Endothelial cell of hepatic sinusoid (primary cell): ENCODE results near the gene LAMA4.

Experiments used
- in situ Hi-C: cut with HindIII; loops from 2 replicates; pipeline ENCODE4 v1.10.0; 2017; ENCODE audit warnings: low sequenced_read_pairs

LAMA4 gene

DNA sequence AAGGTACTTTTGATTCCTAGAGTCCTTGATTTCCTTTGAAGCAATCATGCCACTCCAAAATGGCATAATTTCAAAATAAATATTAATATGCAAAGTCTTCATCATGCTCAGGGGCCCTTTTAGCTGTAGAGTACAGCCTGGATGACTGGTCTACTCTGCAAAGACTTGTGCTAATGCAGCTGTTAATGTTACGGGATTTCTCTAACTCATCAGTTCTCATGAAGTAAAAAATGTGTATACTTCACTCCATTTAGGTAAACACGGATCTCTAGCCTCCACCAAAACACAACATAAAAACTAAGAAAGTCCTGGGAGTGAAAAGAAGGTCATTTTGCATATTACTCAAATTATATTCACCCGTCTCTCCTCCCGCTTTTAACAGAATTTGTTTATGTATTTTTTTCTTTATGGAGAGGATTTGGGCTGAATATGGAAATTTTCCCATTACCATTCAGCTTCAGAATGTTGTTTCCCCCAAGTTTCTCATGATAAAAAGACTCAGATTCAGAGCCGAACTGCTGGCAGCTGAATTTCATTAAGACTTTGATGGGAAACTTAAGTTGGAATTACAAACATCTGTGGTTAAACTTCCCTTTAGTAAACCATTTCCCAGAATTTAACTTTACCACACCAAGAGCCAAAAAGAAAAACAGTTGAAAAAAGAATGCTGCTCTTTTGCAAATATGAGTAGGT, 8.7 kb downstream of the LAMA4 start:
- in situ Hi-C loops, result no loop called here

DNA sequence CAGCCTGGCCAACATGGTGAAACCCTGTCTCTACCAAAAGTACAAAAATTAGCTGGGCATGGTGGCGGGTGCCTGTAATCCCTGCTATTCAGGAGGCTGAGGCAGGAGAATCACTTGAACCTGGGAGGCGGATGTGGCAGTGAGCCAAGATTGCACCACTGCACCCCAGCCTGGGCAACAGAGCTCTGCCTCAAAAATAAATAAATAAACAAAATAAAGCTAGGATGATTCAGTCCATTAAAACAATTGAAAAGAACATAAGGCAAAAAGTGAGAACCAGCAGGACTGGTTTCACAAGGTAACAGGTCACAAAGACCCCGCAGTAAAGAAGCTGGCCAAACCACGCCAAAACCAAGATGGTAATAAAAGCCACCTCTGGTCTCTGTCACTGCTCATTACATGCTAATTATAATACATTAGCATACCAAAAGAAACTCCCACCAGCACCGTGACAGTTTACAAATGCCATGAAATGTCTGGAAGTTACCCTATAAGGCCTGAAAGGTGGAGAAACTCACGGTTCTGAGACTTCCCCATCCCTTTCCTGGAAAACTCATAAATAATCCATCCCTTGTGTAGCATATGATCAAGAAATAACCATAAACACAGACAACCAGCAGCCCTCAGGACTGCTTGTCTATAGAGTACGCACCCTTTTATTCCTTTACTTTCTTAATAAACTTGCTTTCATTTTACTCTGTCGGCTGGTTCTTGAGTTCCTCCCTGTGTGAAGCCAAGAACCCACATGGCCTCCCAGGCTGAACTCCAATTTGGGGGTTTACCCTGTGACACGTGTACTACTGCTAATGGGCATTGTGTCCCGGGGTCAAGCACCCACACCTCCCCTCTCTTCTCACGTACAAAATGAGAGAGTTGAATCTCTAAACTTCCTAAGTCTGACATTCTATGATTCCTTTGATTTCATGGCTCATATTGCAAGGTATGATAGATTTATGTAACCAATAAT, 10.2 kb downstream of the LAMA4 start:
- in situ Hi-C loops, result no loop called here

DNA sequence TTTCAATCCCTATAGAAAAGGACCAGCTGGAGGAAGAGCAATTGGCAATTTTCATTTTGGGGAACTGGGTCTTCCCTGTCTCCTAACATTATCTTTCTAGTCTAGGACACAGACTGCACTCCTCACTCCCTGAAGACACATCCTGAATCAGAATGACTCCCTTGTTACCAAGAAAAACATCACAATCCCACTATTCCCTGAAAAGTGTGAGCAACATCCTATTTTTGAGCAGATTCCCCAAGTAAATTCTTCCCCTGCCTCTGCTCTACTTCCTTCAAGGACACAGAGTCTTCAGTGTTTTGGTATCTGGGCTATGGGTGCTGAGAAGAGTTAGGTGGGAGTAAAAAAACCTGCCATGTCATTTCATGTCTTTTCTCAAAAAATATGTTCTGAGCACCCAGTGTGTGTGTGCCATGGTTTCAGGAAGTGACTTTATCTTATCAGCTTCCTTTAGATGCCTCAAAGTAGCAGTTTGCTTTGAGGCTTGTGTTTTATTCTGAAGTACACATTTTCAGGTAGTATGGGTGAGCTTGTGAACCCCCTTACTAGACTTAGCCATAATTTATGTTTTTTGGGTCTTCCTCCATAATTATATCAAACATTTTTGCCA, 12.4 kb downstream of the LAMA4 start:
- in situ Hi-C loops, result no loop called here

DNA sequence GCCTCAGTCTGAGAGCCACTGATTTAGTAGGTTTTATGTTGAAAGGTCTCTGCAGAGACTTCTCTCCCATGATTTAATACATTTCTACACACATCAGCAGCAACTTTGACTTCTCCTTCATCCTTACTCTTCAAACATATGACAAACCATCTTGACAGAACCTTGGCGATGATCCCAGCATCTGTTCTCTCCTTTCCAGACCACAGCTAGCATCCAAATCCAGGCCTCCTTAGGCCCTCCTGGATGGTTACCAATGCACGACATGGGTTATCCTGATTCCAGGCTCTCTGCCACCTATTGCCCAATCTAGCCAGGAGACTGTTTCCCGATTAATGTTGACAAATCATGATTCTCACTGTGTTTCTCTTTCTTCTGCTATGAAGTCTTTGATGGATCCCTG, 16.8 kb downstream of the LAMA4 start:
- in situ Hi-C loops, result no loop called here

DNA sequence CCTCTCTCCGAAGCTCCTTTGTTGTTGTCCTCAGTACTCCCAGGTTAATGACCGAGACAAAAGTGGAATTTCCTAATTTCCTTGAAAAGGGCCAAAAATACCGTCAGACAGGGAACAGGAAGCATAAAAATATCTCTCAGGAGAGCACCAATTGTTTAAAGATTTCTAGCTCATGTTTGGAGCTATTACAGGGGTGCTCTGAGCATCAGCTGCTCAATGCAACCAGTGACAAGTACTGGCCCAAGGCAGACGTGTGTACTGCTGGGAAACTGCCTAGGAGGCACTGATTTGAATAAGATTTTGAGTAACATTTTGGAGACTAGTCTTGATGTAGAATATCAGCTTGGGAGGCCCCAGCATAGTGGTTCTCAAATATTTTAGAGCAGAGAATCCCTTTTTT, 17.3 kb downstream of the LAMA4 start:
- in situ Hi-C loops, result no loop called here

DNA sequence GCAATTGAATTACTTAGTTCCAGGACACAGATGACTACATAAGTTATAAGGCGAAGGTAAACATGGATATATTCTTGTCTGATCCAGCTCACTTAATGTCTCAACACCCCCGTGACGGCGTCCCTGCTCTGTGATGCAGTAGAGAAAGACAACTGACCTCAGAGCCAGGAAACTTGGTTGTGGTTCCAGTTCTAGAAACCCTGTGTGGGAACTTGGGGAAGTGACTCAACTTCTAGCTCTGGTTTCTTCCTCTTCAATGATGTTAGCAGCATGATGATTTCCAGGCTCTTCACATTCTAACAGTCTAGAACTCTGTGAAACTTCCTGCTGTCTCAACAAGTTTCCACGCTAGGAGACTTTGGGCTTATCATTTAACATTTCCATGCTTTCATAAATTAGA, 18.4 kb downstream of the LAMA4 start:
- in situ Hi-C loops, result no loop called here

DNA sequence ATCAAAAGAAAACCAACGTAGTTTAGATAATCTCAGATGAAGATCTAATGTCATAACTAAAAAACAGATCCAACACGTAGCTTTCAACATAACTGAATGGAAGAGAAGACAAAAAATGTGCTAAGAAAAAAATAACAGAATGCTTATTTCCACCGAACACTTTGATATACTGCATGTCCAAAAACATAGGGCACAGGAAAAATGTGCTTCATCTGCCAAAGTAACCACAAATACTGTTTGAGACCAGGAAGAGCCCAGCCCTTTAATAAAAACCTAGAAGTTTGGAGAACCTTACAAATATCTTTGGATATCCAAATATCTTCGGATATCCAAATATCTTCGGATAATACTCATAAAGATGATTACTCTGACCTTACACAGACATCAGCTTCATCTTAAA, 19.8 kb downstream of the LAMA4 start:
- in situ Hi-C loops, result loop anchor here (5.0 kb wide), 1 partner anchor 58 kb away; no protein-coding TSS in a partner anchor

DNA sequence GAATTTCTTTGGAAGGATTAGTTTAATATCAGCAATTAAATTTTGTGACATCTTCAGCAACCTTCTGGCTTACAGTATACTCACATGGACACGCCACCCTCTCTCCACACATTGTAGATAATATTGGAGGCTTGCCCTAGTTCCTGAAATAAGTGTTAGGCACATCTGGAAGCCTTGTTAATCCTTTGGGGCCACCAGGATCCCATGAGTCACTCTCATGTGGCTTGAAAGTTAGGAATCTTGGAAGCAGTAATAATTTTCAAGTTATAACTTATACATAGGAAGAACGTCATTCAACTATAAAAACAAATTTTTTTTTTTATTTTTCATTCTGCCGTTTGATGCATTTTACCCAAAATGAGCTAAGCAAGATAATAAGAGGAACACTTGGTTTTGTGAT, 20.5 kb downstream of the LAMA4 start:
- in situ Hi-C loops, result loop anchor here (5.0 kb wide), 1 partner anchor 58 kb away; no protein-coding TSS in a partner anchor

DNA sequence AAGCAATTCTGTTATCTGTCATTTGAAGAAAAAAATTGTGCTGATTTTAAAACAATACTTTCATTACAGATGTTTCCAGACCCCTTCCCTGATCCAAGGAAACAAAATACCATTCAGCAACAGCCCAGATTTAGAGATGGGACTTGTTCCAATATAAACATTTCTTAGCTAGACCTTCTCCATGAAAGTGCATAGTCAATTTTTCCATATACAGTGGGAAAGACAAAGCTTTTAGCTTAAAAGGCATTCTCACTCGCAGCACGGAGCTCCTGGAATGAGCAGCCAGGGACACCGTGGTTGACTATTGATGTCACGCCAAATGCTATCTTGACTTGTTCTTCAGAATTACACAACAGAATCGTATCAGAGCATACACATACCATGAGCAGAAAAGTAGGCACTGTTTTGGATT, 21.5 kb downstream of the LAMA4 start:
- in situ Hi-C loops, result loop anchor here (5.0 kb wide), 1 partner anchor 59 kb away; no protein-coding TSS in a partner anchor

DNA sequence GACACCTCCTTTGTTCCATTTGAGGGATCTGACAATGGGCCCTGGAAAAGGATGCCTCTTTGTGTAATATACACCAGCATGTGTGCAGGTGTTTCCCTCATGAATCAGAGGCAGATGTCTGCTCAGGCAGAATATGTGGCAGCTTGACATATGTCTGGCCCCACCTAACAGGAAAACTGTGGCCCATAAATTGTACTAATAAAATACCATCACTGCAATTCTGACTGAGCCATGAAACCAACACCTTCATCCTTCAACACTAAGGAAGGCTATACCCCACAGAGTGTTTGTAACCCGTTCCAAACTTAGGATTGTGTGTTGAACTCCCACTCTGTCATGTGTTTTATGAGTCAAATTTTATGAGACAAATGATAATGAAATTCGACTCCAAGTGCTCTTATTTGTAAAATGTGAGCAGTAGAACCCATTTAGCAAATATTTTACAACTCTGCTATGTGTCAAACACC, 22.7 kb downstream of the LAMA4 start:
- in situ Hi-C loops, result loop anchor here (5.0 kb wide), 1 partner anchor 61 kb away; no protein-coding TSS in a partner anchor

DNA sequence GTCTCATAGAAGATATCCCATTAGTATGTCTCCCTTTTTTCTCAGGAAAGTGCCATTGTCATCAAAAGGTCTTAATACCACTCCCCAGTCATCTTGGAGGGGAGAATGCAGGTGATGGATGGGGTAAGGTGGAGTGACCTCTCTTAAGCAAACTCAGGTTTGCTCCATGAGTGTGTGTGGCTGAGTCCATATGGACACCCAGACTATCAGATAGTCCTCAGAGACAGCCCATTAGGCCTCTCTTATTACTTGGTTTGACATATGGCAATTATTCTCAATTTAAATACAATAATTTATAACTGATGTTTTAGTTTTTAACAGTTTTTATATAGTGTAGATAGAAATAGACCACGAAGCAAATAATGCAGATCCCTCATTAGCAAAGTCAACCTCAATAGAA, 23.2 kb downstream of the LAMA4 start:
- in situ Hi-C loops, result loop anchor here (5.0 kb wide), 1 partner anchor 61 kb away; no protein-coding TSS in a partner anchor

DNA sequence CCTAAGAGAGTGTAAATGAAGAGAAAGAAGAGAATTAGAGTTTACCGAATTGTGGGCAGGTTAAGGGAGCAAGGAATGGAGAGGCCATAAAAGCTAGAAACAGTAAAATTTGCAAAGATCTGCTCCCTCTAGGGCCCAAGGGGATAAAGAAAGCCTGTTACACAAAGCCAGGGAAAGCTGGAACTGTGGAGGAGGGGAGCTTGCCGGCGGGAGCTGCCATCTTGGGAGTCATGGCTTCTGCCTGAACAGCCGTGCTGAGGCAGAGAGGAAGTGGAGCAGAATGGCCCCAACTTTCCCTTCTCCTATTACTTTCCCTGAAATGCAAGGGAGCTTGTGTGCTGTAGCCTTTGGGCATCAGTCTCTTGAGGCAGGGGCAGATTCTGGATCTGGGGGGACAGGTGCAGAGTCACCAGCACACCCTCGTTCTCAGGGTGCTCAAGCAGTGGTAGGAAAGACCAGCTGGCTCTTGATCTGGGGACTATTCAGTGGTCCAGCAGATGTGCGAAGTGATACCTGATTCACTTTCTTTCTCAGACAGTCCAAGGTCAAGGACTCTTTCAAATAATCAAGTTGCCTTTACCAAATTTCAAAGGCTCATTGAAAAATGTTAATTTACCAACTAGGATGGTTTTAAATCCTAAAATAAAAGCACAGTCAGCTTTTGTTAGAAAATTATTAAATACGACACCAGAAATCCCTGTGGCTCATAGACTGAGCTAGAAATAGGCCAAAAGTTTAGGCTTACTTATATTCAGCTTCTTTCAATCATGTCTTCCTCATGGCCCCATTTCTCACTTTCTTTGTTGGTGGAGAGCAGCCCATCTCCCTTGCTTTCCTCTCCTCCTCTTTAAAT, 25.7 kb downstream of the LAMA4 start:
- in situ Hi-C loops, result no loop called here

DNA sequence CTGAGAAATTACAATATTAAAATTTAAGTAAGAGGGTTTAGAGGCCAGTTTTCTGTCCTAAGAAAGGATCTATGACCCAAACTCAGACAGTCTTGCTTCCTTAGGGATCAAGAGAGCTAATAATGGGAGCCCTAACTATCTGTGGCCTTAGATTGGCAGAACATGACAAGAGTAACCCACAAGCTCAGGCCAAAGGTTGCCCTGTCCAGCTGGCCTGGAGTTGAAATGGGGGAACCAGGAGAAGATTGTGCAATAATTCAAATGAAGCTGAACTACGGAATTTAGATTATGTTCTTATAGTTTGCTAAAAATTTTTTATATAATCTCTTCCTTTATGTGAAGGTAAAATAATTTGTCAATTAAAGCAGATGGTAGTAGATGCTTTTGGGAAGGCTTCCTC, 26.4 kb downstream of the LAMA4 start:
- in situ Hi-C loops, result no loop called here

DNA sequence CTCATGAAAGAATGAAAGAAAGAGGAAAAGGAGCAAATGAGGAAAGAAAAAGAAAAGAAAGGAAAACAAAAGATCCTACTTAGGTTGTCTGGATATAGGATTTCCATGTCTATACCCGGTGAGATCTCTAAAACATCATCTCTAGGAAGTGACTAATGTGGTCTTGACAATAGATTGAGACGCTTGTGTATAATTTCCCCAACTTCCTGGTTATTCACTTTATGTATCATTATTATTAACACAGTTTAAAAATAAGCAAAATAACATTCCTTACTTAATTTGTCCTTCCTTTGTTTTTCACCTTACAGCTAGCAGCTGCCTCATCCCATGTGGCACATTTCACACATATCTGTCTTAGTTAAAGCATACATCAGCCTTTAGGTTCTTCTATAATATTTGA, 27.0 kb downstream of the LAMA4 start:
- in situ Hi-C loops, result no loop called here

DNA sequence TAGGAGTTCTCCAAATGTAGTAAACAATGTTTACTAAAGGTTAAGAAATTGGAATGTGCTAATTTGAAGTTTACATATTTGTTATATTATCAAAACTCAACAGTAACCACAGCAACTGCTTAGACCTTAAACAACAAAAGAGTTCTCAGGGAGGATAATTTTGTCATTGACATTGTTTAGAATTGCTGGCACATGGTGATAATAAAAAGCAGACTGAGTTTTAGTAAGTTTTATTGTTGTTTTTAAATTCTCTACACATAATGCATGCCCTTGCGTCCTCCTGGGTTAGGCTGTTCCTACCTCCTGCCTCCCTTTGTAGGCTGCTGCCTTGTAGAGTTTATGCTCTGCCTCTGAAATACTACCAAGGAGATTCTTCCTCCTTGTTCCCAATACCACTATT, 28.7 kb downstream of the LAMA4 start:
- in situ Hi-C loops, result no loop called here

DNA sequence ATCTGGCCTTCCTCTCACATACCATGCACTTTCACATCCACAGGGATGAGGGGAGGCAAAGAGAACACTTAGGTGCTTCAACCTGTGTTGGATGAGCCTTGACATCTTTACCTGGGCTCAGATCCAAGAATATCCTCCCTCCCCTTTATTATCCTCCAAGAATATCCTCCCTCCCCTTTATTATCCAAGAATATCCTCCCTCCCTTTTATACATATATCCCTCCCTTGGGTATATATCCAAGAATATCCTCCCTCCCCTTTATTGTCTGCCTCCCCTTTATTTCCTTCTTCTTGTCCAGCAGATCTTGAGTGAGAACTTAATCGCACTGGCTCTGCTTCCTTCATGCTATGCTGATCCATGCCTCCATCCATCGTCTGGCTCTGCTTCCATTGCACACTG, 30.3 kb downstream of the LAMA4 start:
- in situ Hi-C loops, result no loop called here

DNA sequence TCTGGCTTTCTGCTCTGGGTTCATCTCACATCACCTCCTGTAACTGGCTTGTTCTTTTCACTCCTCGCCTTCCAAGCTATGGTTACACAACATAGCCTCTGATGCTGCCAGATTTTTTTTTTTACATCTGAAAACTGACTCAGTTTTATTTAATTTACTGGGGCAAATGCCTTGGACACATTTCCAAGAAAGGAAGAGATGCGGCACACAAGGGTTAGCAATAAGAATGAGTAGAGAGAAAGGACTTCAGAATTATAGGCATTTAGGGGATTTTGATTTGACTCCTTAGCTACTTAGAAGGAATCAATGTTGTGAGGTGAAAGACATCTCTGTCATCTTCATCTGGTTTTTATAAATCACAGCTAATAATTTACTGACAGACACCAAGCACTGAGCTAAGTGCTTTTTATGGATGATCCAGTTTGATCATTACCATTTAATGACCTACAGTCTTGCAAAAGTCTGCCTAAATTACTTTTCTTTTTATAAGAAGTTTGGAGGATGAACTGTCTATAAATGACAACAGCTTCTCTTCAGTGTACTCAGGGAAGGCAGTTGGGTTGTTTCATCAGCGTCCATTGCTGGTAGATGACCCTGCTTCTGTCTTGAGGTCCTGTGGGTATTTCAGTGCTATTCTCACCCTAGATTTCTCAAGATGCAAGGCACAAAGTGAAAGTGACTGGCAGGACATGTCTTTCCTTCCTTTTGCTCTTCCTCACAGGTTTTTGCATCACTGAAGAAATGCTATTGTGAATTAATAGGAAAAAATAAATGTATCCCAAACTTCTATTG, 31.1 kb downstream of the LAMA4 start:
- in situ Hi-C loops, result no loop called here

DNA sequence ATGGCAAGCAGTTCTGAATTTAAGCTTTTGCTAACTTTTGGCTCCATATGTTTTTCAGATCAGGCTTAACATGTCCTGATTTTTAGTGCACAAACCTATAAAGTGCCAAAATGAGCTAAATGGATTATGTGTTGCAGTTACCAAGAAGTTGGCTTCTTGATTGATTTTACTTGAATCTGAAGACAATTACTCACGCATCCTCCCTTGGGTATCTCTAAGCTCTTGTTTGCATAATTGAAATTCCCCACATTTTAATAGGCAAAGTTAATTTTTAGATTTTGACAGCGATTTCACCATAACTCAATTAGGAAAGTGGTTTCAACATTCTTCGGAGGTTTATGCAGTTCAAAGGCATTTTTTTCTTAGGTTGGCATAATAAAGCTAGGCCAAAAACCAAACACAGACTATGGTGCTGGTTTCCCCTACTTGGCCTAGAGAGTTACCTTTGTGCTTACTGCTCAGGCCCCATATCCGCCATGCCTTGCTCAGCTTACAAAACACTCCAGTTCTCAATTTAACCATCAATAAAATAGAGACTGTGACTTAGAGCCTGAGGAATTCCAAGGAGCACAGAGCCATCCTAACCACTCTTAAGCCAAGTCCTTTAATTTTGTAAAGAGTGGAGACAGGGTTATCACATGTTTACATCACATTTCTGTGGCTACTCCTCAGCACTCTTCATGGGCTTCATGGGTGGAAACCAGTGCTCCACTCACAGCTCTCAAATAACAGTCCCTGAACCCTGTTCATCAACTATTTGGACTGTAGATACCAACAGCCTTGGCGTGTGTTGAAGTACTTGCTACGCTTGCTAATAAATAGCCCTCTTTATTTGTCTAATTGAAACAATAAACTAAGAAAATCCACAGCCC, 32.1 kb downstream of the LAMA4 start:
- in situ Hi-C loops, result no loop called here

DNA sequence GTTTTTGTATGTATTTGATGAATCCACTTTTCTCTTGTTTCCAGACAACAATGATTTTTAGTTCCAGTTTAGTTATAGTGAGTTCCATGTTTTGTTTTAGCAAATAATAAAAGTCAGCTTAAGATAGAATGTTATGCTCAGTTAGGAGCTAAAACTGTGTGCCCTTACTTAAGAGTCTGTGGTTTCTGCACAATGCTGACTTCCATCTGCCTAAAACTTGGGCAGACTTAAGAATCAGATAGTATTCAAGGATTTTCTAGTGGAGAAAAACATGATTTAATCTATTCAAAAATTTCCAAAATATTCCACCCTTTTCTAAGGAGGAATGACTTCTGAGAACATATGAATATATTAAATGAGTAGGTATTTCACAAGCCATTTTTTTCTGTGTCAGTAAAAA, 32.8 kb downstream of the LAMA4 start:
- in situ Hi-C loops, result no loop called here
